Stimulated activated CD4-positive, alpha-beta T cell treated with anti-CD3 and anti-CD28 coated beads, Interleukin-1b, Interleukin-23, amount 100 ng/mL, for 48 hours (primary cell): ENCODE results near the gene CYTH1.

Experiments used
- DNase-seq: peaks from one replicate; pipeline ENCODE4 v3.0.0-alpha.2; 2020

The CYTH1 gene

DNA sequence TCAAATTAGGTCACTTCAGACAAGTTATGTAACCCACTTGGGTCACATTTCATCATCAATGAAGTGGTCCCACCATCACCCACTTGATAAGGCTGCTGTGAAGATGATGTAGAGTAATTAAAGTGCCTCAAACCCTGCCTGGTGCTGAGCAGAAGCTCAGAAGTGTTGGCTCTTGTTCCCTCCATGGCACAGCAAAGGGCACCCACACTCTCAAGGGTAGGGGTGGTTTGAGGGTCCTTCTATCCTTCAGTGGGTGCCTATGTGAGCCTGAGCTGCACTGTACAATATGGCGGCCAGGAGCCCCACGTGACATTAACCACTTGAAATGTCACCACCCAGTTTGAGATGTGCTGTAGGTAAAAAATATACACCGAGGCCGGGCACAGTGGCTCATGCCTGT is 71.5 kb downstream of the CYTH1 start:
- no peak for DNase-seq

DNA sequence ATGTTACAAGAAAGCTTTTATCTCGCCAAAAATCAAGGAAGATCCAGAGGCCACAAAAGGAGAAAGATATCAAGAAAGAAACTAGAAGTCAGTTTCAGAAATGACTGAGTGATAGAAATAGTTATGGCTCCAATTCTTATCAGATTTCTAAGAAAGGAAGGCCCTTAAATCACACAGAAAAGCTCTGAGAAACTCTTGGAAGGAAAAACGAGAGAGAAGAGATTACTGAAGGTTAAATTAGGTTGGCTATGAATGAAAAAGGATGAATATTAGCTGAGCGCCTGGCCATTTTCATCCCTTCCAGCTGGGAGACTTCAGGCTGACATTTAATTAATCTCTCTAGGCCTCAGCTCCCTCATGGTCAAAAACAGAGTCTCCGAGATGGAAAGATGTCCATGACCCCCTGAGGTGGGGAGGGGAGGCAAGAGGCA is 72.3 kb downstream of the CYTH1 start:
- no peak for DNase-seq

GRCh38 chr17:78709119-78709681 is 72.9 kb downstream of the CYTH1 start:
- DNase-seq: no peak

DNA sequence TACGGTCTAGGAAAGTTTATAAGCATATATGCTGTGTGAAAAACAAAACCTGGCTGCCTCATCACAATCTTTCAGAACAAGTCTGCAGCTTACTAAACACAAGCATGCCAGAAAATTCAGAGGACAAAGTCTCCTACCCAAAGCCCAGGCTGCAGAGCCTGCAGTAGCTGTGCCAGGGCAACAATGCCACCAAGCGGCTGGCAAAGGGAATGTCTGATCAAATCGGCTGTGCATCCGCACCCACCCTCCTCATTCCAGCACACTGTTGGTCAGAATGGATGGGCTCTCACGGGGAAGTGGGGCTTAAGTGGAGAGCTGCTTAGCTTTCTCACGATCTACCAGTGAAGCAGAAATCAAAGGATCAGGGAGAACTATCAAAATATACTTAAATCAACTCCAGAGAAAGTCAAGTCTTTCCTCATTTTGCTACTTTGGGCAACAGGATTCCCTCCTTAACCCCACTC is 73.5 kb downstream of the CYTH1 start:
- peak; percentile 65 for DNase-seq

DNA sequence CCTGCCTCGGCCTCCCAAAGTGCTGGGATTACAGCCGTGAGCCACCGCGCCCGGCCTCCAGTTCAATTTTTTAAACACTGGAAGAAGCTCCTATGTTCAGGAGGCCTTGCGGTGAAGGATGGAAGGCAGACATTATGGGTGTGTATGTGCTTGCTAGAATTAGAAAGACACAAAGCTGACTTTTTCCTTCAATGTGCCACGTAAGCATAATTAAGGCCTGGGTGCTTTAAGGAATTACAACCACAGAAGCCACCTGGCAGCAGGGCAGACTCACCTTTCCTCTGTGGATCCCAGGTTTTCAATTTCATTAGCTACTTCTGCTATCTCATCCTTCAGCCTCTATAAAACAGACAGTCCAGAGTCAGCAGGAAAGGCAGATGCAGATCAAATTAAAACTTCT is 74.2 kb downstream of the CYTH1 start:
- DNase-seq: no peak

DNA sequence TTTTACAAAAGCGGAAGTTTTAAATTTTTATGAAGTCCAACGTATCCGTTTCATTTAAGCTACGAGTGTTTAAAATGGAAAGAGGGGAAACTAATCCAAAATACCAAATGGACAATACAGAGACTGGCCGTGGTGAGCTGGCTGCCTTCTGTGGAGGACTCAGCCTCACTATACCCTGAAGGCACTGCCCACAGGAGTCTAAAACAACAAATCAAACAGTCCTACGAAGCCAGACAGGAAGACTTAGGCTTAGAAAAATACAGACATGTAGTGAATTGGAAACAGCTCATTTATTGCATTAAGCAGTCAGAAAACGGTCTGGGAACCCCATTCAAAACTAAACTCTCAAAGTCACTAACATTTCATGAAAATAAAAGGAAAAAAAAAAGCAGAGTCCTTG is 75.1 kb downstream of the CYTH1 start:
- DNase-seq: no peak

DNA sequence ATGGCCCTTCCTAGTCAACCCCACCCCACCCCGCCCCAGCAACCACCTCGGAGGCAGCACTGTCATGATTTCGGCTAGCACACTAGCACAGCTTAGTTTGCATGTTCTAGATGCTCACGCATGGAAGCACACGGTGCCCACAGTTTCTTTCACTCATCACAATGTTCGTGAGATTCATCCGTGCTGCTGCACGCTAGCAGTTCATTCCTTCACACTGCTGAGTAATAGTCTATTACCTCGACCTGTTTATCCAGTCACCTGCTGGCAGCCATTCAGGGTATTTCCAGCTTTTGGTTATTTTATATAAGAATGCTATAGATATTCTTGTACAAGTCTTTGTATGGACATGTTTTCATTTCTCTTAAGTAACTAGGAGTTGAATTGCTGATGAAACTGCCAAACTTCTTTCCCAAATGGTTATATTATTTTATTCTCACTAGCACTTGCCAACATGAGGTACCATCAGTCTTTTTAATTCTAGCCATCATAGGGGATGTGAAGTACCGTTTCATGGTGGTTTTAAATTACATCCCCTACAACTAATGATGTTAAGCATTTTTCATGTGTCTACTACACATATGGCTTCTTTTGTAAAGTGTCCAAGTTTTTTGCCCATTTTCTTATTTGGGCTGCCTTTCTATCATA is 75.7 kb downstream of the CYTH1 start:
- DNase-seq: no peak

GRCh38 chr17:78705071-78705470 is 77.0 kb downstream of the CYTH1 start:
- no peak for DNase-seq

- DNase-seq: no peak
Measured at GRCh38 chr17:78704594-78704993, 77.5 kb downstream of the CYTH1 start.

- DNase-seq: no peak
Measured at GRCh38 chr17:78697554-78698343, 84.3 kb downstream of the CYTH1 start.

- no peak for DNase-seq
Measured at GRCh38 chr17:78697122-78697521, 85.0 kb downstream of the CYTH1 start.

DNA sequence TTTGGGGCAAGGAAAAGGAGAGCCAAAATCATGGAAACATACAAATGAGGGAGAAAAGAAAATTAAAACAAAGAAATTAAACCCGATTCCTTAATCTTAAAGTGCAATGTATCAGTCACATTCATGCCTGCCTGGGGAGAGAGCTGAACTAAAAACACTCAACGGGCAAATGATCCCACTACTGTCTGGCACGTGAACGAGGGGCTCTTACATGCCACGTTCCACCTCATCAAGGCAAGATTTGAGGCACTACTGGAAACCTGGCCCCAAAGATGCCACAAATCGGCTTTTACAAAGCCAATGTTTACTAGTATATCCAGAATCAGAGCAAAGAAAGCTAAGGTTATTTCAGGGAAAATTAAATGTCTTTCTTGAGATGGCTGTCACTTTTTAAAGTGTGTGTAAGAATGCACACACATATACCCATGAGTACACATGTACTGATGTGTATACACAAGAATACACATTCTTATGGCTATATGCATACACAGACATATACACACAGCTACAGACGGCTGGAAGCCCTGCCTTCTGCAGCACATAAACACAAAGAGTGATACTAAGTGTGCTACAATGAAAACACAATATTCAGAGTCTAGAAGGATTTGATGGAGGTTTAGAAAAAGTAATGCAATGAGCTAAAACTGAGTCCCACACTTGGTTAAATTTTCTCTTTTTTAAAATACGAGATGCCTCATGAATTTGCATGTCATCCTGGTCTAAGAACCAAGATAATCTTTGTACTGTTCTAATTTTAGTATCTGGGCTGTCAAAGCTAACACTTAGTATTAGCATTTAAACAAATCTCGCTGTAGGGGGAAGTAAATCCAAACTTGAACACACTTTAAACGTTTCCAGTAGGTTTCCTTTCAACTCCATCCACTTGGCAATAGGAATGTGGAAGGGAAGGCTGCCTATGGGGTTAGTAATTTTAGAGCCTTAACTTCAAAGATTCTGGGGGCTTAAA is 85.8 kb downstream of the CYTH1 start:
- no peak for DNase-seq

- no peak for DNase-seq
Measured at GRCh38 chr17:78694805-78695531, 87.1 kb downstream of the CYTH1 start.

GRCh38 chr17:78693346-78694083 is 88.6 kb downstream of the CYTH1 start:
- no peak for DNase-seq

- DNase-seq: no peak
Measured at GRCh38 chr17:78692460-78693010, 89.5 kb downstream of the CYTH1 start.

- DNase-seq: no peak
Measured at GRCh38 chr17:78689029-78689428, 93.0 kb downstream of the CYTH1 start.

GRCh38 chr17:78687944-78688343 is 94.1 kb downstream of the CYTH1 start:
- DNase-seq: no peak

- no peak for DNase-seq
Measured at GRCh38 chr17:78687125-78687524, 94.9 kb downstream of the CYTH1 start.

- DNase-seq: no peak
Measured at GRCh38 chr17:78684026-78684425, 98.0 kb downstream of the CYTH1 start.

DNA sequence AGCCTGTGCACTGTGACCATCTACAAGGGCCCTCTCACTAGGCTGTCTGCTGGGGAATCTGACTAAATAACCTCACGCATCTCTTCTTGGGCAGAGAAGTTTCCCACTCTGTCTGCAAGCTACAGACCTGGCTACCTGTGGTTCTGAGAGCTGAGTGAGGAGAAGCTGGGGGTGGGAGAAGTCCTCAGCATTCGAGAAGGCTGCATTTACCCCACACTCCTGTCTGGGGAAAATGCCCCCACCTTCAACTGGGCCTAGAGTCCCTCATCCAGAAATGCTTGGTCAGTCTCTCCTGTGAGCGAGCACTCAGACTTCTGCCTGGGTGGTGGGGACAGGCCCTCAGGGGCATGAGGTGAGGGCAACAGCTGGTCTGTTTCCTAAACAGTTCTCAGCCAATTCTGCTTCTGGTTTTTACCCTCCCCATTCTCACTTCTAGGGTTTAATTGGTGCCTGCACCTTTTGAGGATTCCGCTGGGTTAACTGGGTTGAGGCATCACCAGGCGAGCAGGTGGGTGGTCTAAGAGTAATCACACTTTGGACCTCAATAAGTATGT is 98.6 kb downstream of the CYTH1 start:
- DNase-seq: no peak

DNA sequence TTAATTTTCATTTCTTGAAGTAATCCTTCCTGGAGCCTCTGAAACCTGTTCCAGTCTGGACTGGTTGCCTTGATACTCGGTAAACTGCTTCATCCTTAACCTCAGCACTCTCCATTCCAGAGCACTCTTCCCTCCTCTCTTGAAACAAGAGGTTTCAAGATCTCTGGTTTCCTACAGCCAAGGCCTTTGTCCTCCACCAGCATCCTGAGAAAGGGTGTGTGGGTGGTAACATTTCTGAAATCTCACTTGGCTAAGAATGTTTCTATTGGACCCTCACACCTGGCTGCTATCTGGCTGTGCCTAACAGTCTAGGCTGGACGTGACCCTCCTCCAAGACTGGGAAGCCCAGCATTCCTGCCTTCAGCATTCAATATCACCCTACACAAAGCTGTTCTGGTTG is 99.7 kb downstream of the CYTH1 start:
- DNase-seq: no peak
